ENCODE measurements around the gene ITGA2. TPM values are rescaled to one million over a fixed set of nuclear protein-coding genes. Genes with fewer than 3 reads are reported as not detected.

Gene ITGA2
- total RNA-seq, 1 donor from 2014 or later: 35.0 TPM

- no peak overlapping the region for H3K4me3 ChIP-seq (ENCODE audit: low read depth, low read length)
- H3K36me3 ChIP-seq (ENCODE audit: control insufficient read depth, insufficient read depth, low read length): no peaks in the 10 kb centered on the region
- TF ChIP-seq, protein P1, sequence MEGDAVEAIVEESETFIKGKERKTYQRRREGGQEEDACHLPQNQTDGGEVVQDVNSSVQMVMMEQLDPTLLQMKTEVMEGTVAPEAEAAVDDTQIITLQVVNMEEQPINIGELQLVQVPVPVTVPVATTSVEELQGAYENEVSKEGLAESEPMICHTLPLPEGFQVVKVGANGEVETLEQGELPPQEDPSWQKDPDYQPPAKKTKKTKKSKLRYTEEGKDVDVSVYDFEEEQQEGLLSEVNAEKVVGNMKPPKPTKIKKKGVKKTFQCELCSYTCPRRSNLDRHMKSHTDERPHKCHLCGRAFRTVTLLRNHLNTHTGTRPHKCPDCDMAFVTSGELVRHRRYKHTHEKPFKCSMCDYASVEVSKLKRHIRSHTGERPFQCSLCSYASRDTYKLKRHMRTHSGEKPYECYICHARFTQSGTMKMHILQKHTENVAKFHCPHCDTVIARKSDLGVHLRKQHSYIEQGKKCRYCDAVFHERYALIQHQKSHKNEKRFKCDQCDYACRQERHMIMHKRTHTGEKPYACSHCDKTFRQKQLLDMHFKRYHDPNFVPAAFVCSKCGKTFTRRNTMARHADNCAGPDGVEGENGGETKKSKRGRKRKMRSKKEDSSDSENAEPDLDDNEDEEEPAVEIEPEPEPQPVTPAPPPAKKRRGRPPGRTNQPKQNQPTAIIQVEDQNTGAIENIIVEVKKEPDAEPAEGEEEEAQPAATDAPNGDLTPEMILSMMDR (IDR thresholded peaks at IDR 0.05; ENCODE audit: insufficient read depth, low read length, severe bottlenecking): no peak
- no peak for DNase-seq (ENCODE audit: low read depth)
- H3K27me3 ChIP-seq (ENCODE audit: control insufficient read depth, insufficient read depth, low read length): no peaks in the 10 kb centered on the region
- FAIRE-seq: no peak
These were observed 33.9 kb downstream of the ITGA2 start for GRCh38 chr5:53022930-53023511.

DNA sequence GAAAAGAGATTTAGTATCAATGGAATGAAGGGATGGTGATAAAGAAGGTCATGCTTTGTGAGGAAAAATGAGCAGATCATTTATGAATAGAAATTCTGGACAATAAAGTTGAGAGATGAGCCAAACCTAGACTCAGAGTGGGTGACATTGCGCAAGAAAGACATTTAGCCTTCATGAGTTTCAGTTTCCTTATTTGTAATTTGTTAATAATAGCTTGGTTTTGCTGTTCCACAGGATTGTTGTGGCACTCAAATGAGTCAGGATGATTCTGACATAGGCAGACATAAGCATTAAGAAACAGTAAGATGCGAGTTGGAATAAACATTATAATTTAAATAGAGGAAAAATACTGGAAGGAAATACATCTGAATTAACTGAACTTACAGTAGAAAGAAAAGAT lies 34.8 kb downstream of the ITGA2 start:
- Histone ChIP-seq H3K27me3 (ENCODE audit: control insufficient read depth, insufficient read depth, low read length) (no peaks in the 10 kb centered on the region), H3K4me3 (ENCODE audit: low read depth, low read length) (no peak overlapping the region), H3K36me3 (ENCODE audit: control insufficient read depth, insufficient read depth, low read length) (no peaks in the 10 kb centered on the region)
- FAIRE-seq (no peak), DNase-seq (ENCODE audit: low read depth) (peak; percentile 92)
- TF ChIP-seq, protein P1 (IDR thresholded peaks at IDR 0.05; ENCODE audit: insufficient read depth, low read length, severe bottlenecking): no peak

GRCh38 chr5:53024535-53024934 lies 35.4 kb downstream of the ITGA2 start:
- TF ChIP-seq, protein P1 (IDR thresholded peaks at IDR 0.05; ENCODE audit: insufficient read depth, low read length, severe bottlenecking): no peak

GRCh38 chr5:53025487-53025886 lies 36.3 kb downstream of the ITGA2 start:
- TF ChIP-seq, protein P1 (IDR thresholded peaks at IDR 0.05; ENCODE audit: insufficient read depth, low read length, severe bottlenecking): no peak
- no peaks in the 10 kb centered on the region for H3K36me3 ChIP-seq (ENCODE audit: control insufficient read depth, insufficient read depth, low read length)
- no peak overlapping the region for H3K4me3 ChIP-seq (ENCODE audit: low read depth, low read length)
- no peaks in the 10 kb centered on the region for H3K27me3 ChIP-seq (ENCODE audit: control insufficient read depth, insufficient read depth, low read length)
- DNase-seq (ENCODE audit: low read depth) (no peak), FAIRE-seq (no peak)

More at GRCh38 chr5:53024535-53024934, 35.4 kb downstream of the ITGA2 start:
- H3K36me3 ChIP-seq (ENCODE audit: control insufficient read depth, insufficient read depth, low read length): no peaks in the 10 kb centered on the region
- no peak for DNase-seq (ENCODE audit: low read depth)
- no peak overlapping the region for H3K4me3 ChIP-seq (ENCODE audit: low read depth, low read length)
- FAIRE-seq: no peak
- H3K27me3 ChIP-seq (ENCODE audit: control insufficient read depth, insufficient read depth, low read length): no peaks in the 10 kb centered on the region

DNA sequence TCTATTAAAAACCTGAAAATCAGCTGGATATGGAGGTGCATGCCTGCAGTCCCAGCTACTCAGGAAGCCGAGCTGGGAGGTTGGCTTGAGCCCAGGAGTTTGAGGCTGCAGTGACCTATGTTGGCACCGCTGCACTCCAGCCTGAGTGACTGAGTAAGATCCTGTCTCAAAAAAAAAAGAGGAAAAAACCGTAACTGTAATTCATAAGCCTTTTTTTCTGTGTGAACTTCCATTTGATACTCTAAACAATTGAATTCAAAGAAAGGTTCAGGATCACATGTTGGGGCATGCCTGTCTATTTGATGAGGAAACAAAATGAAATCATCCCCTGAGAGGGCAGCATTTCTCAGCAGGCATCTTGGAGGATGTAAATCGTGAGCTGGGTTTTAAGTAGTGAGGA lies 38.8 kb downstream of the ITGA2 start:
- Histone ChIP-seq H3K27me3 (ENCODE audit: control insufficient read depth, insufficient read depth, low read length) (no peaks in the 10 kb centered on the region), H3K4me3 (ENCODE audit: low read depth, low read length) (no peak overlapping the region), H3K36me3 (ENCODE audit: control insufficient read depth, insufficient read depth, low read length) (no peaks in the 10 kb centered on the region)
- TF ChIP-seq, protein P1 (IDR thresholded peaks at IDR 0.05; ENCODE audit: insufficient read depth, low read length, severe bottlenecking): no peak
- DNase-seq (ENCODE audit: low read depth) (peak; percentile 99), FAIRE-seq (peak; percentile 64)

DNA sequence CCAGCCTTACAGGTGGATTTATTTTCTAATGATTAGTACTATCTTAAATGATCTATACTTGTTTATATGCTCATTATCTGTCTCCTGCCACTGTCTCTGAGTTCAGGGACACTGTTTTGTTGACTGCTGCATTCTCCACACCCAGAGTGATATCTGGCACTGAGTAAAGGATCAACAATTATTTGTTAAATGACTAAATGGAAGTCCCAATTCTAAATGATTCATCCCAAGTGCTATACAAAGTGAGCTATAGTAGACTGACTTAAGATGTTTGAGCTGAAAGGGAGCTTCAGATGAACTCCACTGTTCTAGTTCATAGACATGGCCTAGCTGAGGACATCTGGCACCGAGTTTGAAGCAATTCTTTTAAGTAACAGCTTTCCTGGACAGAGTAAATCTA lies 40.5 kb downstream of the ITGA2 start:
- Histone ChIP-seq H3K4me3 (ENCODE audit: low read depth, low read length) (no peak overlapping the region), H3K36me3 (ENCODE audit: control insufficient read depth, insufficient read depth, low read length) (no peaks in the 10 kb centered on the region), H3K27me3 (ENCODE audit: control insufficient read depth, insufficient read depth, low read length) (no peaks in the 10 kb centered on the region)
- TF ChIP-seq, protein P1 (IDR thresholded peaks at IDR 0.05; ENCODE audit: insufficient read depth, low read length, severe bottlenecking): no peak
- FAIRE-seq: no peak
- peak; percentile 68 for DNase-seq (ENCODE audit: low read depth)
